GM19025 (cell line): ENCODE measurements around the gene PHACTR1.

Source experiments
- ATAC-seq: cut with Tn5 transposase; IDR thresholded peaks from one replicate; pipeline ENCODE4 v1.9.1; 2021; ENCODE audit warnings: mild to moderate bottlenecking, low read depth, moderate library complexity; ENCODE audit not compliant: unreplicated experiment

The PHACTR1 gene

DNA sequence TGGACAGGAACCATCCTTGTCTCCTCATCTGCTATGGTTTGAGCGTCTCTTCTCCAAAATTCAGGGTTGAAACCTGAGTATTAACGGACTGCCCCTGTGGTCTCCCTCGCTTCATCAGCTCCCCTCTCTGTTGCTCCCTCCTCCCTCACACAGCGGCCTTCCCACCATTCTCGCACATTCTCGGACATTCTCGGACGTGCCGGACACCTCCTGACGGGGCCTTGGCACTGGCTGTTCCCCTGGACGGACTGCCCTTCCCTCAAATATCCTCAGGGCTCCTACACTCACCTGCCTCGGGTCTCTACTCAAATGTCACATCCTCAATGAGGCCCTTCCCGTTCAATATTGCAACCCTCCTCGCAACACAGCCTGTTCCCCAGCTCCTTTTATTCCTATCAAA is 496.0 kb downstream of the PHACTR1 start:
- no peak for ATAC-seq

DNA sequence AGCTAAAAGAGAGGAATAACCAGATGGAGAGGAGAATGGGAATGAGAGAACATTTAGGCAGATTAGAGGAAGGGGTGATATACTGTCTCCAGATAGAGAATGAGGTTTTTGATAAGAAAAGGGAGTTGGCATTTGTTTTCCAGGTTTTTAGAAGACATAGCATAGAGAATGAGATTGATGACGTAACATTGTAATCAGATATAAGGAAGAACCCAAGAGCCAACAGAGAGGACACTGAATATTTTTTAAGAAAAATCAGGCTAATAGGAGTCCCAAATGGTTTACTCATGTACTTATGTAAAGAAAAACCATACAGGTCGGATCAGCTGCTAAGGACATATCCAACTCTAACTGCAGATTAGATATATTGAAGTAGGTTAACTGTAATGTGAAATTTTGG is 498.8 kb downstream of the PHACTR1 start:
- ATAC-seq = no peak

DNA sequence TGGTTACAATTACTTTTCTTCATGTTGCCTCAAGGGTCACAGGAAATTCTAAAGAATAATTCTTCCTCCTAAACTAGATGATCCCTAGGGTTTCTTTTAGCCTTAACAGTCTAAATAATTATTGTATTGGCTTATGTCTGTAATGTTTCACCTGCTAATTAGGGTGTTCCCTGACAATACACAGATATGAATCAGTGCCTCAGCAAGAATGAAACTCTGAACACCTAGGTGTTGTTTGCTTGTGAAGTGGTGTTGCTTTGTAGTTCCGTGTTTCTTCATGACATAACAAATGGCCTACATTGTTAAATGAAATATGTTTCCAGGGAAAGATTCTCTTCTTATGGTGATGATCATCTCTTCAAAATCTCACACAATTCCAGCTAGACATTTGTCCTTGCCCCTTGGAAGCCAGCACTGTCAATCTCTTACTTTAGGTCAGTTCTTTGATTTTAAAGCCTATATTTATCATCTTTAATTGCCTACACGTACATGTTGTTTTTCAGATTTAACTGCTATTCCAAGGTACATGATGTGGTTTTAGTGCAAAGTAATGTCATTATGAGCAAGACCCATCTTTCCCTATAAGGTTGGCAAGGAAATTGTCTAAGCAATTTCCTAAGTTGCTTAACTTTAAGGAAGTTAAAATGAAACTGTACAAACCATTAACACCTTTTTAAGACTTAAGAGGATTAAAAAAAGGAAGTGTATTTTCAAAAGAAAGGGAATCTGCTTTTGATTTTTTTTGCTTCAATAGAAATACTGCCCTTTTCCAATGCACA is 499.9 kb downstream of the PHACTR1 start:
- ATAC-seq = no peak

DNA sequence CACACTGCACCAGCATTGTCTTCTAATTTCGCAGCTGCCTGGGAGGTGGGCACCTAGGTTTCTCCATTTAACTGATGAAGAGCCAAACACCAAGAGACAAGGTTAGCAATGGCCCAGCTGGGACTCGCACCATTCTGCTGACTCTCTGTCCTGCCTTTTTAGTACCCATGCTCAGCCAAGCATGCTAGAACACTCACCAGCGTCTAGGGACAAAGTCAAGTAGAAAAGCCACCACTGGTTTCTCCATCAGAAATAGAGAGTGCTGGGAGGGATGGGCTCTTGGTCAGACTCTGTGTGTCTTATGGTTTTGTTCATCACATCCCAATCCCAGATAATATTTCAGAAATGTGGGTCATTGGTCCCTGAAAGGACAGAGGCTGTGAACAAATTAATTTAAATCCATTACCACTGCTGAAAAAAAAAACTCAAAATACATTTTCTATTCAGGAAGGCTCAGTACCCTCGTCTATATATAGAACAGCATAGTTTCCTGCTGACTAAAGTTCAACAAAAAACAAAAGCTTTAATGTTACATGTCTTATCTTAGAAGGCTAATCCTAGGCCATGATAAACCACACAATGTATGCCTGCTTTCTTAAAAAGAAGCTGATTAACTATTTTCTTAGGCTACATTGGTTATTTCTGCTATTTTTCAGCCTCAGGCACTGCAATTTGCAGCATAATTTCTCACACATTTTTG is 500.8 kb downstream of the PHACTR1 start:
- ATAC-seq = no peak

DNA sequence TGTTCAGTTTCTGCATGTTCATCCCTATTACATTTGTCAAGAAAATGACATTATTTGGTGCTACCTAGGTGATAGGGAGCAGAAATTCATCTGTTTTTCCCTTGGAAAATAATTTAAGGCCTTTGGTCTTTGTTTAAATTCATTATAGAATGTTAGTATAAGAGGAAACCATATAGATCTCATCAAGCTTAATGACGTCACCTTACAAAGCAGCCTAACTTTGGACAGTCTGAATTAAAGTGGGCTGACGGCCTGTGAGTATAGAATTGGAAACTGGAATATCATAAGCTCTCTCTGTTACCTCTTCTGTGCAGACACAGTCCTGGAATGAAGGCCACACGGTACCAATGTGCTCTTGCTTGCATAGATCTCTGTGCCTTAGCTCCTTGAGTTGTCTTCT is 503.7 kb downstream of the PHACTR1 start:
- ATAC-seq = no peak

DNA sequence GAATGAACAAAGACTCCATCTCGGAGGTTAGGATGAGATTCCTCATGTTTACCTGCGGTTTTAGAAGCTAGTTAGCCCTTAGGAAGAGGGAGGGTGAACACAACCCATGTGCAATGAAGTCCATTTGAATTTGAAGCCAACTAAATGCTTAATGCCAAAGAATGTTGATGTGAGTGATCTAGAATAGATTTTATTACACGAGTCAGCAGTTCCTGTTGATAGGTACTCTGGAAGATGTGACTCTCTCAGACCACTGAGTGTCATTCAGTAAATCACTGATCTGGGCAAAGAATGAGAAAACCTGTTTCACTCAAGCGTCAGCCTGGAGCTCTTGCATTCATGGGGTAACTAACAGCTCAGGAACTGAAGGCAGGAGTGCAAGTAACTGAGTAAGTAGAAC is 505.5 kb downstream of the PHACTR1 start:
- ATAC-seq = no peak

DNA sequence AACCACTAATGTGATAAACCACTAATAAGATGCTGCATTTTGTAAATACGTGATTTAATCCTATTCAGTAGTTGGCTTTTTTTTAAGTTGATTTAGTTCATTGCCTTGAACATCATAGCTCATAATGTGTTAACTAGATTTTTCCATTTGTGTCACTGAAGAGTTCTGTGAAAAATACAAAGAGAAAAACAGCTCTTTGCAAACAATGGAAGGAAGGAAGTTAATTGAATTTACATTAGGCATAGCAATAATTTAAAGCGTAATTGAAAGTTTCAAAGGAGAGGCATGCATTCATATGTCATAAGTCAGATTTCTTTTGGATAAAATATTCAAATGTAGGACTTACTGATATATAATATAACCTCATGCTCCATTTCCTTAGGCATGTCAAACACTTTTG is 509.5 kb downstream of the PHACTR1 start:
- ATAC-seq = no peak

DNA sequence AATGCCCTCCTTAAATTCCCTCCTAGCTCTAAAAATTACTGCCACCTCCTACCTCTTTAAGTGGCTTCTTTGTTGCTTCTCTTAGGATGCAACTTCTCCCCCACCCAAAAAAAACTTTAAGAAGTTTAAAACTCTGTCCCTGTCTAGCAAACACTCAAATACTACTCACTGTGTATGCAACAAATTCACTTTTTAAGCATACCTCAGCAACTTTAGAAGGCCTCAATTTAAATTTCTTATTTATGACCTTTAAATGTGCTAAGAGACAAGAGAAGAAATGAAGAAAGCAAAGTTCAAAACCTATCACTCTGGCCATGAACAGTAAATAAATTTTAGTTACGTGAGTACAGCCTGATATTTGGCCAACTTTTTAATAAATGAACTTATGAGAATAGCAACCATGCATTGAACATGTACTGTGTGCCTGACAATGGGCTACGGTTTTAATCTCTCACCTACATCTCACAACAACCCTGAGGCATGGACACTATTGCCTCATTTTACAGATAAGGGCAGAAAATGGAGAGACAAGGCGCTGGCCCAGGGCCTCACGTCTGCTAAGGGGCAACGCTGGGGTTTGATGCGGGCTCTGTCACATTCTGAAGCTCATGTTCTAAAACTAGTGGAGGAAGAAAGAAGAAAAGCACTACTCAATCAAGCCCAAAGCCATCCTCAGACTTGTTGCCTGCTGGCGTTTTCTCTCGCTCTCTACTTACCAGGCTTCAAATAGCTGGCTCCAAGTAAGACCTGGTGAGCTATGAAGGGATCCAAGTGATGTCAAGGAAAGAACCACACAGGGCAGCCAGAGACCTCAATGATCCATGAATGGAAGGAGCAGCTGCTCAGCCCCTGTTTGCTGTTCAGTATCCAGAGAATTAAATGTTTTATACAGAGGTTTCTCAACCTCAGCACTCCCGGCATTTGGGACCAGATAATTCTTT is 512.0 kb downstream of the PHACTR1 start:
- ATAC-seq = no peak

DNA sequence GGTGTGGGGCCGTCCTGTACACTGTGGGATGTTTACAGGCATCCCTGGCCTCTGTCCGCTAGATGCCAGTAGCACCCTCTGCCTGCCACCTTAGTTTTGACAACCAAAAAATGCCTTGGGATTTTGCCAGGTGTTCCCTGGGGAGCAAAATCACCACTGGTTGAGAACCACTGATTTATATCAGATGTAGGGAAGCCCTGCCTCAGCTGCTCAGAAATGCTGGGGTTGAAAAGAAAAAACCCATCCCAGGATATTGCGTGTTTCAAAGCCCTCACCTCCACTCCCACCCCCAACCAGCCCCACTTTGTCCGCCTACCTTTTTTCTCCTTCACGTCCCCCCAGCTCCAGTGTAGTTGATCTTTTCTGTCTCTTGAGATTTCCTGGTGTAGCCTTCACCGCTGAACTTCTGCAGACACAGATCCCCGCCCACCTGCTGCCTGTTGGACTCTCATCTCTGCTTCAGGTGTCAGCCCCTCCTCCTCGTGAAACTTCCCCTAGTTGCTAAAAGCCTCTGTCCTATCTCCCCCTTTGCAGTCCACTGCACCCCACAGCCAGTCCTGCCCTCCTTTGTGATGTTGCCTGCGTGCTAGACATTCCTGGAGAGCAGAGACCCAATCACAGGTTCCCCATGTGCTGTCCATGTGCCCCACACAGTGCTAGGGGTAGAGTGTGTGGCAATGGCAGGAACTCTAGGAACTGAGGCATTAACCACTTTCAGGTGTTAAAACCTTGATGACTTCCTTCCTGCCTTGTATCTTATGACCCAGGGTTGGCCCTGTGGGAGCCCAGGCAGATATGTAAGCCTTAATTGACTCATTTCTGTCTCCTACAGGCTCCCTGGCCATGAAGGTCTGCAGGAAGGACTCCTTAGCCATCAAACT is 512.9 kb downstream of the PHACTR1 start:
- ATAC-seq = peak; percentile 85

DNA sequence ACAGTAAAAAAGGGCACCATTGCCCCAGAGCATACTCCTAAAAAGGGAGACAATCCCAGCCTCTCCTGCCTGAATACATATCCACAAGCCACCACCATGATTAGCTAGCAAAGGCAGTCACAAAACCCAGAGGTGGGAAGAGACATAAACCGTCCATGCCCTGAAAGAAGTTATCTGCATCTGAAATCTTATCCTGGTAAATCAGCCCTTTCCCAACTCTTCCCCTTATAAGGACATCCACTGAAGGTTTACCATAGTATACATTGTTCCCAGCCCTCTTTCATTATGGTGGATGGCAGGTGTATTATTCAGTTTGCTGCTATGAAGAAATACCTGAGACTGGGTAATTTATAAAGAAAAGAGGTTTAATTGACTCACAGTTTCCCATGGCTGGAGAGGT is 516.5 kb downstream of the PHACTR1 start:
- ATAC-seq = no peak

DNA sequence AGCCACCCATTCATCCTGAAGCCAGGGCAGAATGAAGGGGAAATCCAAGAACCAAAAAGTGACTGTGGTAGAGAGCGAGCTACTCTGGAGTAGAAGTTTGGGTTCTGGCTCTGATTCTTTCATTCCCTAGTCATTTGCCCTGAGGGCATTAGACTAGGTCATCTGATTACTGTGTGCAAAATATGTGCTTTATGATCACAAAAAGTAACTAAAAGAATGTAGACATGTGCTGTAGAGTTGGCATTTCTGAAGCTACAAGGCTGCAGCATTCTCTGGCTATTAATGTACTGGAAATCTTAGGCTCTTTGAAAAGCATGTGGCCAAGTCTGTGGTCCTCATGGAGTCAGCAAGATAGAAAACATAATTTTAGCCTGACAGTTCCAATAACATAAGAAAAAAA is 517.6 kb downstream of the PHACTR1 start:
- no peak for ATAC-seq

DNA sequence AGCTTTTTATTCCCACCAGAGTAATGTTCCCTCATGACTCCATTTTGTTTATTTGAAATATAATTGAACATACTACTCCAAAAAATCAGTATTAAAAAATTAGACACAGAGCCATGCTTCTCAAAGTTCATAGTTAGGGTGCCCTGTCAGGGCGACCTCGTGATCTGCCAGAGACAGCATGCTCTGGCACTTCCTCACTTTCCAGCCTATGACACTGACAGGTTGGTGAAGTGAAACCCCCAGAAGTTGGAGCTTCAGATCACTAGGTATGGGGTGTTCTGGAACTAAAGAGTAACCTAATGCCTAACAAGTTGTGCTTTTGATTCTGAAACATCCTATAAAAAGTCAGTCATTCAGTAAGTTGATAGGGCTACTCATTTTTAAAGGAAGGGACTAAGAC is 518.8 kb downstream of the PHACTR1 start:
- no peak for ATAC-seq

DNA sequence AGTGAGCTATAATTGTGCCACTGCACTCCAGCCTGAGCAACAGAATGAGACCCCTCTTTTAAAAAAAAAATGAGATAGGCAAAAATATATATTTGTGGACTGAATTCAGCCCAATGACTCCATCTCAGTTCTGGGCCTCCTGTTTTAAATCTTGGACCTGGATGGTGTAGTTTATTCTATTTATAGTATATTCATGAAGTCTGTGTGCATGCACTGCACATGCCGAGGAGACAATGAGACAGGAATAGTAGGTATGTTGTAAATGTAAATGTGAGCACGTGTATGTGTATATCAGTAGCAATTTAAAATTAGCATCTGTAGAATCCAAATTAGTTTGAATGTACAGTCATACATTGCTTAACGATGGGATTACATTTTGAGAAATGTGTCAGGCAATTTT is 520.8 kb downstream of the PHACTR1 start:
- no peak for ATAC-seq

DNA sequence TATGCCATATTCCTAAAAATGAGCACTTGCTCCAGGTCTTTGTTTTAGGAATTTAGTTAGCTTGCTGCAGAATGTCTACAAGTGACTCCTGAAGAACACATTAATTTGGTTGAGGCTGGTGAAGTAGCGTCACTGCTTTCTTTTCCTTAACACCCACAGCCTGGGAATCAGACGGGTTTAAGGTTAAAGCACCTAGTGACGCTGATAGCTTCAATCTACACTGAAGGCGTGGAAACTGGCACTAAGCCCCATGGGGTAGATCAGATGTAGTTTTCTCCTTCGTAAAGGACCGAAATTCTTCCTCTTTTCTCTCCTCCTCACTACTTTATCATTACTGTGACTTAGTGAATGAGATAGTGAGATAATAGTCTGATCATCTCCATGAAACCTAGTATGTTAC is 521.5 kb downstream of the PHACTR1 start:
- ATAC-seq = no peak

DNA sequence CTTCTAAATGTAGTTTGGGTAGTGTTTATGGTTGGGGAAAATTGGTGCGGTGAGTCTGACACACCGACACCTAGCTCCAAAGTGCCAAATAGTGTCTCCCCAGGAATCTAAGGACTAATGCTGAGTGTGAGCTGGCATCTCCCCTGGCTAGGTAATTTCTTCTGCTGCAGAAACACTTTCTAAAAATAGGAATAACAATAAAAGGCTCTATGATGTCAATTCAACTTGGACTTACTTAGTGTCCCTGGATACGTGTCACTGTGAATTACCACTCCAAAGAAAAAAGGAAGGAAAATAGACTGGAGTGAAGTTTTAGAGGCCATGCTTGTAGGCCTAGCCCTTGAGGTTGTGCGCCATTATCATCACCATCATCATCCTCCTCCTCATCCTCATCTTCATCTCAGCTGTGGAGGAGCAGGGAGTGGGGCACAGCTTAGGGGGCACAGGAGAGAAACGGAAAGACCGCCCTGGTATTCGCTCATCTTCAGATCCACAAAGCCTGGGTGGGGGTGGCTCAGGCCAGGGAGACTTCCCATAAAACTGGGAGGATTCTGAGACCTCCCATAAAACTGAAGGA is 522.2 kb downstream of the PHACTR1 start:
- ATAC-seq = no peak

DNA sequence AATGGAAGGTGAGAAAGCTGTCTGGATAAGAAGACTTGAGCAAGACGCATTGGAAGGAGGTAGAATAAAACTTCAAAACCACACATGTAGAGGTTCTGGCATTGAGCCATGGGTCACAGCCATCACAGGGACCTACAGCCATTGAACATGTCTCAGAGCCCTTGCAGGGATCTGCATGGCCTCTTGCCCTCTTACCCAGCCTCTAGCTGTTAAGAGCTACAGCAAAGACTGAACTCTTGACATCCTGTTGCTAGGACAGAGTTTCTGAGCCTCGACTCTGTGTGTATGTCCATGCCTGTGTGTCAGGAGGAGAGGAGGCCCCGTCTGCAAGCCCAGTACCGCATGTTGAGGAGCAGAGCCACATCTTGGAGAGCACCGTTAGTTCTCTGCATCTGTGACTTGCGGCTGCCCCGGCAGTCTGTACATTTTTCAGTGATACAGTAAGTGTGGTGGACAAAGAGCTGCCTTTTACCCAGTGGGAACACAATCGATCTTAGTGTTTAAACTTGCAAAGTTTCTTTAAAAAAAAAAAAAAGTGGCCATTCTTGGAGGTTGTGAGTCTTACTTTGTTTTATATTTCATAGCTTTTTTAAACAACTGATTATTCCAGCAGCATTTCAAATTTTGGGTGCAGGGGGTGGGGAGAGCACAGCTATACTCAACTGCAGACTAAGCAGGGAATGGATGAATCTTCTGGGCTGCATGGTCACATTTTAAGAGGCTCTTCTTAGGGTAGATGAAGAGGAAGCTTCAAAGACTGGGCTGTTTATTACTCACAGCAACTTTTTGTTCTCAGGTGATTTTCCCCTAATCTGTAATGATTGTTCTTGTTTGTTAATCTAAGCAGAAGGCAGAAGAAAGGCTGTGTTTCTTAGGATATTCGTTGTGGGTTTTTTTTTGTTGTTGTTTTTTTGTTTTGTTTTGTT is 523.2 kb downstream of the PHACTR1 start:
- ATAC-seq = no peak

DNA sequence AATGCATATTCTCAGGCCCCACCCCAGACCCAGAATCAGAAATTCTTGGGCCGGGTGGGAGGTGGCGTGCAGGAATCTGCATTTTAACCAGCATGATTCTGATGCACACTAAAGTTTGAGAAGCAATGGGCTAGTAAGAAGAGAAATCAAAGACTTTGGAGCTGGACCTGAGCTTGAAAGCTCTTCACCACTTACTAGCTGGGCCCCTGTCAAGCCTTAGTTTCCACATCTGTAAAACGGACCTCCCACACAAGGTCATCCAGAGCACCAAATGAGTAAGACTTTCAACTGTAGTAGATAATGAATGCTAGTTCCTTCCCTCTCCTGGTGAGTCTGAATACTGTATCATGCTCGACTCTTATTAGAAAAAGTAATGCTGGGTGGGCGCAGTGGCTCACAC is 524.8 kb downstream of the PHACTR1 start:
- no peak for ATAC-seq

DNA sequence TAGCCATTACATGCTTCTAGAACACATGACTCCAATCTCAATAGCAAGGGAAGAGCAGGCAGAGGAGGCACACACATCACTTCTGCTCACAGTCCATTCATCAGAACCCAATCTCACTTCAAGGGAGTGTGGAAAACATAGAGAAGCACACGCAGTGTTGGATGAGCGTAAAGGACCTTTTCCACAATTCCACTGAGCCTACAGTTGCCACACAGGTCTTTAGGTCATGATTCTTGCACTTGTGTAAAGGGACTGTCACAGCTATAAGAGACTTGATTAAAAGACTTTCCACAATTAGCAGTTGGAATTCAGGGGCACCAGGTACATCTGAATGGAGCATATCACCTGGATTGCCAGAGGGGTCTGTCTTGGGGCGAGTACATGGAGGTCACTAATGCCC is 525.6 kb downstream of the PHACTR1 start:
- no peak for ATAC-seq

DNA sequence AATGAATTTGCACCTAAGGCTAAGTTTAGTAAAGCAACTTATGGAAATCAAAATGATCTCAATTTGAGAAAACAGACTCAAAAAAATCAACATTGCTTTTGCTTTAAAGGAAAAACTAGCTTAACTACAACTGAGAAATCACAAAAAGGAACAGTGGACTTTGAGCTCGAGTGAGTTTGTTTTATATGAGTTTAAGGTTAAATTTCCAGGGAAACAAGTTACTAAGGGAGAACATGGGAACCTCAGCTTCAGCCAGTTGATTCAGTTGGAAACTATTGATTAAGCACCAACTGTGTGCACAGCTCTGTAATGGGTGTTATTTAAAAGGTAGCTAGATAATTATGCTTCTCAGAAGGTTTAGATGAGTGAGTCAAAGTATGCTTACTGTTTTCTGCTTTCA is 526.0 kb downstream of the PHACTR1 start:
- ATAC-seq = no peak
